Measurements from ENCODE around the gene ITM2A. TPM values are rescaled to one million over a fixed set of nuclear protein-coding genes. Genes with fewer than 3 reads are reported as not detected.
A peak's percentile ranks its signal among the peaks of the same experiment; 100 is the strongest.

ITM2A gene
- total RNA-seq, 6 donors from 2014 or later: 17.8 to 56.9 (median 24.0) TPM; not detected in 1

GRCh38 chrX:79366556-79366872 is 620 bp downstream of the ITM2A start:
- Histone ChIP-seq H3K27me3 (no peaks in the 10 kb centered on the region), H3K36me3 (no peaks in the 10 kb centered on the region), H3K4me3 (peak overlapping the region in 3 of 4 donors; percentile 39 to 55 (median 47)), H3K27ac (peak overlapping the region; percentile 44 to 77 (median 67)), H3K9me3 (no peaks in the 10 kb centered on the region), H3K4me1 (no peaks in the 10 kb centered on the region)
- DNase-seq (no peak), ATAC-seq (ENCODE audit: low FRiP score in 2 of 2) (no peak)
- TF ChIP-seq EP300 (IDR thresholded peaks at IDR 0.05): no peak
- no peak for TF ChIP-seq POLR2A (IDR thresholded peaks at IDR 0.05)
- no peak for TF ChIP-seq CTCF (IDR thresholded peaks at IDR 0.05)
- TF ChIP-seq POLR2AphosphoS5 (IDR thresholded peaks at IDR 0.05): no peak
- 12 to 21% methylated on average over 2 to 6 of the region's 6 CpGs for WGBS, 2 donors

- no peaks in the 10 kb centered on the region for H3K4me1 ChIP-seq
- TF ChIP-seq EP300 (IDR thresholded peaks at IDR 0.05) (no peak), POLR2AphosphoS5 (IDR thresholded peaks at IDR 0.05) (no peak), CTCF (IDR thresholded peaks at IDR 0.05) (no peak), POLR2A (IDR thresholded peaks at IDR 0.05) (no peak)
- DNase-seq: no peak
- H3K27ac ChIP-seq: no peak overlapping the region
- H3K9me3 ChIP-seq: no peaks in the 10 kb centered on the region
- no peaks in the 10 kb centered on the region for H3K27me3 ChIP-seq
- H3K36me3 ChIP-seq: no peaks in the 10 kb centered on the region
- WGBS, 2 donors: 44 to 52% methylated on average over 1 of the region's 1 CpG
- no peak for ATAC-seq (ENCODE audit: low FRiP score in 2 of 2)
- H3K4me3 ChIP-seq: peak overlapping the region in 3 of 4 donors; percentile 39 to 55 (median 47)
Measured at GRCh38 chrX:79365591-79365990, 1.5 kb downstream of the ITM2A start.

GRCh38 chrX:79364306-79364705 is 2.8 kb downstream of the ITM2A start:
- Histone ChIP-seq H3K4me1 (no peaks in the 10 kb centered on the region), H3K27me3 (no peaks in the 10 kb centered on the region), H3K27ac (no peak overlapping the region), H3K36me3 (no peaks in the 10 kb centered on the region), H3K4me3 (no peak overlapping the region), H3K9me3 (no peaks in the 10 kb centered on the region)
- ATAC-seq (ENCODE audit: low FRiP score in 2 of 2) (no peak), DNase-seq (no peak)
- 49 to 72% methylated on average over 5 of the region's 5 CpGs for WGBS, 2 donors
- TF ChIP-seq POLR2A (IDR thresholded peaks at IDR 0.05): no peak
- TF ChIP-seq CTCF (IDR thresholded peaks at IDR 0.05): no peak
- TF ChIP-seq POLR2AphosphoS5 (IDR thresholded peaks at IDR 0.05): no peak
- TF ChIP-seq EP300 (IDR thresholded peaks at IDR 0.05): no peak

GRCh38 chrX:79361192-79361870 is 5.8 kb downstream of the ITM2A start:
- no peaks in the 10 kb centered on the region for H3K36me3 ChIP-seq
- H3K4me1 ChIP-seq: no peaks in the 10 kb centered on the region
- no peak for TF ChIP-seq POLR2AphosphoS5 (IDR thresholded peaks at IDR 0.05)
- TF ChIP-seq EP300 (IDR thresholded peaks at IDR 0.05): no peak
- TF ChIP-seq CTCF (IDR thresholded peaks at IDR 0.05): no peak
- no peak for TF ChIP-seq POLR2A (IDR thresholded peaks at IDR 0.05)
- no peak for ATAC-seq (ENCODE audit: low FRiP score in 2 of 2)
- no peak overlapping the region for H3K27ac ChIP-seq
- H3K4me3 ChIP-seq: no peak overlapping the region
- no peak for DNase-seq
- WGBS, 2 donors: 67 to 76% methylated on average over 6 of the region's 6 CpGs
- H3K9me3 ChIP-seq: no peaks in the 10 kb centered on the region
- H3K27me3 ChIP-seq: no peaks in the 10 kb centered on the region

All from upper lobe of left lung (tissue), 6 donors.